Lung (tissue), 12 donors: ENCODE measurements around the gene CTSA. TPM values are rescaled to one million over a fixed set of nuclear protein-coding genes. Genes with fewer than 3 reads are reported as not detected.
"Not testable (repeated sequence)": the region's sequence is repeated elsewhere in the genome, so short reads cannot be mapped to it uniquely, and the experiment has no call there.

ENCODE experiments used
- ATAC-seq: fragments of 200-7000 bp; cut with Tn5 transposase; one replicate; pipeline ENCODE4 v1.9.1; 2020; ENCODE audit warnings: moderate number of reproducible peaks; ENCODE audit not compliant: insufficient read depth, low FRiP score
- DNase-seq, 3 donors: peaks; one replicate each; pipeline ENCODE4 v3.0.0-alpha.2; 2013 to 2017
- H3K27ac ChIP-seq, 2 donors: one replicate each; pipeline ENCODE4 v1.5.1; 2013; ENCODE audit warnings: mild to moderate bottlenecking in 2 of 2, moderate library complexity in 2 of 2, control low read depth in 1 of 2, inconsistent platforms in 1 of 2, low read depth in 1 of 2, low read length in 1 of 2
- H3K27me3 ChIP-seq, 3 donors: one replicate each; pipeline ENCODE4 v1.5.1; 2013; ENCODE audit warnings: low read length in 2 of 3; ENCODE audit not compliant: control insufficient read depth in 3 of 3, insufficient read depth in 3 of 3
- H3K36me3 ChIP-seq, 4 donors: one replicate each; pipeline ENCODE4 v1.5.1; 2013; ENCODE audit warnings: low read length in 4 of 4, mild to moderate bottlenecking in 1 of 4, moderate library complexity in 1 of 4; ENCODE audit not compliant: control insufficient read depth in 4 of 4, insufficient read depth in 4 of 4
- H3K4me1 ChIP-seq, 5 donors: one replicate each; pipeline ENCODE4 v1.5.1; 2013; ENCODE audit warnings: low read length in 5 of 5, mild to moderate bottlenecking in 2 of 5, moderate library complexity in 1 of 5; ENCODE audit not compliant: control insufficient read depth in 5 of 5, insufficient read depth in 5 of 5
- H3K4me3 ChIP-seq: one replicate; pipeline ENCODE4 v1.5.1; 2013; ENCODE audit warnings: mild to moderate bottlenecking, control low read depth, moderate library complexity
- H3K9ac ChIP-seq, 2 donors: one replicate each; pipeline ENCODE4 v1.5.1; 2013; ENCODE audit warnings: low read length in 2 of 2, control low read depth in 1 of 2; ENCODE audit not compliant: insufficient read depth in 1 of 2
- H3K9me3 ChIP-seq, 4 donors: one replicate each; pipeline ENCODE4 v1.5.1; 2013; ENCODE audit warnings: low read length in 3 of 4, mild to moderate bottlenecking in 1 of 4, moderate library complexity in 1 of 4; ENCODE audit not compliant: control insufficient read depth in 4 of 4, insufficient read depth in 3 of 4
- CTCF ChIP-seq: IDR thresholded peaks from 2 replicates; pipeline ENCODE4 v1.5.1; 2012; ENCODE audit warnings: mild to moderate bottlenecking; ENCODE audit errors: control extremely low read depth, extremely low read depth
- WGBS, 2 donors: extraction: QIAGEN DNeasy Blood & Tissue Kit; methylation state at CpG; one replicate each; pipeline ENCODE4 v1.1.7; 2013; 5-methylcytosine and 5-hydroxymethylcytosine counted together
- polyA plus RNA-seq, 2 donors: library from polyadenylated mRNA; stranded (reverse); fragments of 200-250 nt; gene quantifications; one replicate each; pipeline ENCODE4 v1.2.1, GENCODE V29; 2013
- total RNA-seq, 2 donors: library from RNA; depleted of rRNA in 1 of 2; stranded (reverse); fragments of >200 nt in 1 of 2; gene quantifications; one replicate each; pipeline ENCODE4 v1.2.1, GENCODE V29; 2014 to 2021
- donor health status: control.
- donor health status: control.
- donor health status: Bipolar disorder and iron deficiency.
- donor health status: healthy.
- donor health status: DM: yes; HTN: yes; CAD: no.

CTSA gene
- total and polyA plus RNA-seq, 4 donors, result 72.2 to 247 (median 140) TPM

GRCh38 chr20:45873409-45874103 lies 17.6 kb upstream of the CTSA start:
- Histone ChIP-seq H3K9me3 (no peaks in the 10 kb centered on the region), H3K9ac (no peak overlapping the region), H3K4me1 (no peaks in the 10 kb centered on the region), H3K27me3 (no peaks in the 10 kb centered on the region), H3K36me3 (peaks cover 4 to 15% (median 11%) of the 10 kb centered on the region in 4 donors), H3K4me3 (no peak overlapping the region), H3K27ac (no peak overlapping the region)
- ATAC-seq (no peak), DNase-seq (no peak)
- TF ChIP-seq CTCF, result no peak
- 76 to 85% methylated on average over 1 of the region's 1 CpG for WGBS, 2 donors

- 97% methylated on average over 10 of the region's 10 CpGs for WGBS, 2 donors
- not testable (repeated sequence) for H3K4me3 ChIP-seq, ATAC-seq, DNase-seq, H3K9ac ChIP-seq, H3K4me1 ChIP-seq, H3K27ac ChIP-seq, H3K9me3 ChIP-seq, H3K27me3 ChIP-seq
- peaks cover 4 to 17% (median 11%) of the 10 kb centered on the region in 4 donors for H3K36me3 ChIP-seq
Measured at GRCh38 chr20:45874104-45874481, 17.0 kb upstream of the CTSA start.

- ATAC-seq (no peak), DNase-seq (no peak)
- Histone ChIP-seq H3K9me3 (no peaks in the 10 kb centered on the region), H3K4me3 (no peak overlapping the region), H3K36me3 (peaks cover 4 to 17% (median 11%) of the 10 kb centered on the region in 4 donors), H3K27ac (no peak overlapping the region), H3K4me1 (no peaks in the 10 kb centered on the region), H3K9ac (no peak overlapping the region), H3K27me3 (no peaks in the 10 kb centered on the region)
- no peak for TF ChIP-seq CTCF
- 79 to 81% methylated on average over 4 of the region's 4 CpGs for WGBS, 2 donors
Measured at GRCh38 chr20:45874576-45874975, 16.6 kb upstream of the CTSA start.

GRCh38 chr20:45878076-45878761 lies 12.9 kb upstream of the CTSA start:
- H3K27ac ChIP-seq, result no peak overlapping the region
- H3K4me3 ChIP-seq, result no peak overlapping the region
- no peak for ATAC-seq
- no peaks in the 10 kb centered on the region for H3K27me3 ChIP-seq
- DNase-seq, result no peak
- H3K9me3 ChIP-seq, result no peaks in the 10 kb centered on the region
- peaks cover 0 to 6% (median 0%) of the 10 kb centered on the region in 5 donors for H3K4me1 ChIP-seq
- H3K36me3 ChIP-seq, result peaks cover 7 to 18% (median 15%) of the 10 kb centered on the region in 4 donors
- WGBS, 2 donors, result 92 to 93% methylated on average over 13 of the region's 13 CpGs
- TF ChIP-seq CTCF, result no peak
- H3K9ac ChIP-seq, result no peak overlapping the region
